GM21619 (cell line): ENCODE data around the gene AVPR1A.
"Not testable (repeated sequence)": the region's sequence is repeated elsewhere in the genome, so short reads cannot be mapped to it uniquely, and the experiment has no call there.

Experiments
- ATAC-seq: cut with Tn5 transposase; IDR thresholded peaks from one replicate; pipeline ENCODE4 v1.9.1; 2021; ENCODE audit not compliant: unreplicated experiment

AVPR1A gene

DNA sequence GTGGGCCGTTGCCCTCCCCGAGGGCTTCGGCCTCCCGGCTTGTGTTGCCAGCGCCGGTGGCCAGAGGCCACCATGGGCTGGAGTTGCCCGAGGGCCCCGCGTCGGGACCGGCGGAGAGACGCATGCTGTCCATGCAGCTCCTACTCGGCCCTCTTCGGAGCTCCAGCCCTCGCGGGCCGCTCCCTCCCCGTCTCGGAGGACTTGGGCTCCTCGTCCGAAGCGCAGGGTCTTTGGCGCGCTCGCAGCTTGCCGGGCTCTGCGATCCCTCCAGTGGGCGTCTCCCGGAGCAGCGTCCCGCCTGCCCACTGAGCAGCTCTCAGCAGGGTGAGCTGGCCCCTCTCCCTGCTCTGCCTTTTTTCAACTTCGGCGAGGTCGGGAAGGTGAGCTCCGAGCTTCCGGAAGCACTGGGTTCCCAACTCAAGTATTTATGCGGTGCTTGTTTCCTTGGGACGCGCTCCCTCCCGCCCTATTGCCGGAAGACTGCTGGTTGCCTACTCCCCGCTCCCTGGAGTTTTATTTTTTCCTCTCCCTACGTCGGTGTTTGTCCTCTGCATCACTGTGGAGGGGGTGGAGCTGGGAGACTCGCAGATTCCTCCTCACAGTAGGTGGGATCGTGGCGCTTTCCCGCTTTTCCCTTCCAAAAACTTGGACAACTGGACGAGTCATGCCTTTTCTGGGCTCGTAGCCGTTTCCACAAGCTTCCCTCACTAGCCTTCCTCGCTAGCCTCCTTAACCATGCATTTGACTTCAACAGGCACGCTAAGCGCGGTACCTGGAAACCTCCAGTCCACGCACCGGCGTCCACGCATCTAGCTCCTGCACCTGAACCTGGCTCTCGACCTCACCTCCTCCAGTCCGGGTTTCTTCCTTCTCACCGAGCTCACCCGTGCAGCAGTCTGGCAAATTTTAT lies at the start of gene AVPR1A:
TSS of gene AVPR1A (minus strand) at position 489 of the 910 bp plus-strand sequence. CDS start at position 124, 365 bp downstream.
- no peak for ATAC-seq

DNA sequence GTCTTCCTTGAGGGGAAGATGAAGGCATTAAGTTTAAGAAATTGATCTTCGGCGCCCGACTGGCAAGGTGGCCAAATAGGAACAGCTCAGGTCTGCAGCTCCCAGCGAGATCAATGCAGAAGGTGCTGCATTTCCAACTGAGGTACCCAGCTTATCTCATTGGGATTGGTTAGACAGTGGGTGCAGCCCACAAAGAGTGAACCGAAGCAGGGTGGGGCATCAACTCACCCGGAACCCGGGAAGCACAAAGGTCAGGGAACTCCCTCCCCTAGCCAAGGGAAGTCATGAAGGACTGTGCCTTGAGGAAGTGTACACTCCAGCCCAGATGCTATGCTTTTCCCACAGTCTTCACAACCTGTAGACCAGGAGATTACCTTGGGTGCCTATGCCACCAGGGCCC lies 45.2 kb upstream of the AVPR1A start:
- ATAC-seq = no peak

- ATAC-seq = no peak
Observed at GRCh38 chr12:63179224-63179623, 28.2 kb upstream of the AVPR1A start.

GRCh38 chr12:63170321-63170720 lies 19.3 kb upstream of the AVPR1A start:
- no peak for ATAC-seq

DNA sequence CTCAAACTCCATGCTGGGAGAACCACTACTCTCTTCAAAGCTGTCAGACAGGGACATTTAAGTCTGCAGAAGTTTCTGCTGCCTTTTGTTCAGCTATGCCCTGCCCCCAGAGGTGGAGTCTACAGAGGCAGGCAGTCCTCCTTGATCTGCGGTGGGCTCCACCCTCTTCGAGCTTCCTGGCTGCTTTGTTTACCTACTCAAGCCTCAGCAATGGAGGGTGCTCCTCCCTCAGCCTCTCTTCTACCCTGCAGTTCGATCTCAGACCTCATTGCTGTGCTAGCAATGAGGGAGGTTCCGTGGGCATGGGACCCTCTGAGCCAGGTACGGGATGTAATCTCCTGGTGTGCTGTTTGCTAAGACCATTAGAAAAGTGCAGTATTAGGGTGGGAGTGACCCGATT lies 16.7 kb upstream of the AVPR1A start:
- ATAC-seq = not testable (repeated sequence)

- ATAC-seq = no peak
Observed at GRCh38 chr12:63164911-63165310, 13.9 kb upstream of the AVPR1A start.

GRCh38 chr12:63163541-63163940 lies 12.5 kb upstream of the AVPR1A start:
- no peak for ATAC-seq

DNA sequence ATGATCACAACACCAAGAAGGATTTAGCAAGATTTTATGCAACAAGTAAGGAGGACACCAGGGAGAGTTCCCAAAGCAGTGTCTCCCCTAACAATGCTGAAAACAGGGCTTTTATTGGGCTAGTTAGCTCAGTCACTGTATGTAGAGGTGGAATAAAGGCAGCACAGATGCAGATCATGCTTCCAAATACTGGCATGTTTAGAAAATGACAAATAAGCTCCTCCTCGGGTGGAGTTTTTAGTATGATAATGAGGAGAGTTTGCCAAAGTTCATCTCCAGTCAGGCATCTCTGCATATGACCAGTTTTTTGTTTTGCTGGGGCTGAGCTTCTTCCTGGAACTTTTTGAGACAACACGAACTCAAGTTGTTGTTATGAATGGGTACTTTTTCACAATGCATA lies 4.4 kb upstream of the AVPR1A start:
- no peak for ATAC-seq

GRCh38 chr12:63154560-63154959 lies 3.6 kb upstream of the AVPR1A start:
- no peak for ATAC-seq

GRCh38 chr12:63152321-63152700 lies 1.3 kb upstream of the AVPR1A start:
- ATAC-seq = no peak

- ATAC-seq = peak; percentile 65
Observed at GRCh38 chr12:63151623-63152320, 771 bp upstream of the AVPR1A start.

DNA sequence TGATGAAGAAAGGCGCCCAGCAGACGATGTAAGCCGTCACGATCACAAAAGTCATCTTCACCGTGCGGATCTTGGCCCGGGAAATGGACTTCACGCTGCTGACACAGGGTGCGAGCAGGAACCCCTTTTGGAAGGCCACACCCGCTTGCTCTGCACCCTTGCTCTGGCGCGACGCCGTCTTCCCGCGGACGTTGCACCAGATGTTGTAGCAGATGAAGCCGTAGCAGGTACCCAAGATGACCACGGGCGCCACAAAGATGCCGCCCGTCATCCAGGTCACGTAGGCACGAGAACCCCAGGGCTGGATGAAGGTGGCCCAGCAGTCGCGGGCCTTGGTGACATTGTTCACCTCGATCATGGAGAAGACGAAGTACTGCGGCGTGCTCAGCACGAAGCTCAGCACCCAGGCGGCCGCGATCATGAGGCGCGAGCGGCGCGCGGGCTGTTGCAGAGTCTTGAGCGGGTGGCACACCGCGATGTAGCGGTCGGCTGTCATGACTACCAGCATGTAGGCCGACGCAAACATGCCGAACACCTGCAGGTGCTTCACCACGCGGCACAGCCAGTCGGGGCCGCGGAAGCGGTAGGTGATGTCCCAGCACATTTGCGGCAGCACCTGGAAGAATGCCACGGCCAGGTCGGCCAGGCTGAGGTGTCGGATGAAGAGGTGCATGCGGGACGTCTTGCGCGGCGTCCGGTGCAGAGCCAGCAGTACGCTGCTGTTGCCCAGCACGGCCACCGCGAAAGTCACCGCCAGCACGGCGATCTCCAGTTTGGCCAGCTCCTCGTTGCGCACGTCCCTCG lies 890 bp downstream of the AVPR1A start:
- no peak for ATAC-seq

DNA sequence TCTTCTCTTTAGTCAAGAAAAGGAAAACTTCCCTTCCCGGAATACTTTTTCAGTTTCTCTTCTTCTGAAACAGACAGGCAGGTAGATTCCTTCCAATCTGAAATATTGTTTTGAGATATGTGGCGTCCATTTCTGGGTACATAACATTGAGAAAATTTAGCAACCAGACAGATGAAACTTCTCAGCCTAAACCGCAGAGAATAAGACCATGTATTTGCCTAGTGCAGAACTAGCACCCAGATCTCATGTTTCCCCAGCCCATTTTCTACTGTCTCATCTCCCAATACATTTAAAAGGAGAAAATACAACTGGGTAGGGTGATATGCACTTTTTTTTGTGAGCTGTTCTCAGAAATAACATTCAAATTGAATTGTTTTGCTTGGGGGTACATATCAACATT lies 6.4 kb downstream of the AVPR1A start:
- no peak for ATAC-seq

DNA sequence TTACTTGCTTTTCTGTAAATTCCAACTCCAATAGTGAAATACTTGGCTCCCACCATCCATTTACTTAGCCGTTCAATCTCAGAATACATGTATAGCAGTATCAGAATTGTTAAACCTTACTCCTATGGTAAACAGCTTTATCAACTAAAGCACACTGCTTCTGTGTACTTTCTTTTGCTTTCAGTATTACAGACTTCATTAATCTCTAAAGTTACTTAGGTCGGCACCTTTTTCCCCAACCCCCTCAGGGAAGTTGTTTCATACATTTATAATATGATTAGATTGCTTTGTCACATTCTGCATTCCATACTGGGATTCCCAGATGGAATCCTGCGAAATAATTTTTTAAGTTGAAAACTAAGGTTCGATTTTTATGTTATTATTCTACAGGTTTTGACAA lies 12.5 kb downstream of the AVPR1A start:
- ATAC-seq = no peak

GRCh38 chr12:63133981-63134380 lies 17.0 kb downstream of the AVPR1A start:
- ATAC-seq = no peak

DNA sequence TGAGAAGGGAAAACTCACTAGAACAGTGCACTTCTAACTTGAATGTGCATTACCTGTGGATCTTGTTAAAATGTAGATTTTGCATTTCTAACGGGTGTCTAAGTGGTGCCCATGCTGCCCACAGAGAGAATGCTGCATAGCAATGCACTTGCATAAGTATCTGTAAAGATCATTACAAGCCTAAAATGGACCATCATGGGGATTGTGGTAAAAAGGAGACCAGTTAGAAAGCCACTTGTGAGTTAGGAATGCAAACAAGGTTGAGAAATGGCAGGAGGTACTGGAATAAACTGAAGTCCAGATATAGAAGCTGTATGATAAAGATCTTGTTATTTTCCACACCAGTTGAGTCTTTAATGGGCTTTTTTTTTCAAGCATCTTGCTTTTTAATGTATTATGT lies 18.8 kb downstream of the AVPR1A start:
- no peak for ATAC-seq

GRCh38 chr12:63129927-63130326 lies 21.1 kb downstream of the AVPR1A start:
- no peak for ATAC-seq

DNA sequence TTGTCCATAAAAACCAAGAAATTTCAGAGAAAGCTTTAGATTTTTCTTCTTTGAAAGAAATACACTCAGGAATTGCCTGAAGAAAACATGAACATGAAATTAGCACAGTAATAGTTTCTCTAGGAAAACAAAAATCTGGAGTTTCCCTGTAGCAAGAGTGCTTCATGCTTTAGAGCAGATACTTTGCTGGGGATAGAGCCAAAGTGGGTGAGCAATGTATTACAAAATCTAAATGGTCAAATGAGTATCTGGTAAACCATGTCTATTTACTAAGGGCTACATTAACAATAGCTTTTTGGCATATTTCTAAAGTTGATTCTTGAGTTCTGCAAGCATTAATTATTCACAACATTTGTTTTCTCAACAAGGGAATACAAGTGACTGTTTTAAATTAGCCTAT lies 26.2 kb downstream of the AVPR1A start:
- no peak for ATAC-seq

- peak; percentile 64 for ATAC-seq
Observed at GRCh38 chr12:63103494-63104131, 47.4 kb downstream of the AVPR1A start.

DNA sequence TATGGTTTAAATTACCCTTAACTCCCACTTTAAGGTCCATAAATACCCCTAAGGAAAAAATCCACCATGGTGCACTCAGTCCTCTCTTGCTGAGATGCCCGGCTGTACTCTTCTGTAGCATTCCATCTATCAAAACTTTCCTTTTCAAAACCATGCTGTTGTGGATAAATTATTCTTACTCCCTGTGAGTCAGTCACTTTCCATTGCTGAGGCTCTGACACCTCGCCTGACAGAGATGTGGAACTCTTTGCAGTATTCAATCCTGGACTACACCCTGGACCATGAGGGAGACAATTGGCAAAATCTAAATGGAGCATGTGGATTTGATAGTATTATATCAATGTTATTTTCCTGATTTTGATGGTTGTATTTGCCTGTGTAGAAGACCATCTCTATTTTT lies 49.1 kb downstream of the AVPR1A start:
- no peak for ATAC-seq

- no peak for ATAC-seq
Observed at GRCh38 chr12:63098851-63099250, 52.1 kb downstream of the AVPR1A start.
